H9 (cell line): ENCODE results near the gene SMG7. TPM values are rescaled to one million over a fixed set of nuclear protein-coding genes. Genes with fewer than 3 reads are reported as not detected.
"Not testable (repeated sequence)": the region's sequence is repeated elsewhere in the genome, so short reads cannot be mapped to it uniquely, and the experiment has no call there.

Source experiments
- DNase-seq: peaks from one replicate; pipeline ENCODE4 v3.0.0-alpha.2; 2017
- H2AFZ ChIP-seq: one replicate; pipeline ENCODE4 v1.6.1; 2013; ENCODE audit warnings: mild to moderate bottlenecking, low read length, control low read depth, moderate library complexity
- H2AK5ac ChIP-seq: 2 replicates; pipeline ENCODE4 v1.6.1; 2013; ENCODE audit warnings: low read length, control low read depth, mixed read lengths; ENCODE audit not compliant: insufficient read length
- H2BK120ac ChIP-seq: one replicate; pipeline ENCODE4 v1.6.1; 2013; ENCODE audit warnings: low read depth, mild to moderate bottlenecking, low read length, control low read depth, inconsistent platforms; ENCODE audit not compliant: poor library complexity, severe bottlenecking
- H2BK12ac ChIP-seq: 2 replicates; pipeline ENCODE4 v1.6.1; 2013; ENCODE audit warnings: low read length, control low read depth, mixed read lengths, low read depth; ENCODE audit not compliant: insufficient read length
- H2BK15ac ChIP-seq: 2 replicates; pipeline ENCODE4 v1.6.1; 2013; ENCODE audit warnings: low read depth, low read length, control low read depth
- H2BK20ac ChIP-seq: one replicate; pipeline ENCODE4 v1.6.1; 2013; ENCODE audit warnings: low read depth, mild to moderate bottlenecking, low read length, control low read depth, inconsistent platforms; ENCODE audit not compliant: poor library complexity, severe bottlenecking
- H2BK5ac ChIP-seq: 2 replicates; pipeline ENCODE4 v1.6.1; 2013; ENCODE audit warnings: low read length, control low read depth, mixed read lengths; ENCODE audit not compliant: insufficient read length
- H3K14ac ChIP-seq: 2 replicates; pipeline ENCODE4 v1.6.1; 2013; ENCODE audit warnings: low read length, control low read depth; ENCODE audit not compliant: insufficient read depth
- H3K18ac ChIP-seq: 2 replicates; pipeline ENCODE4 v1.6.1; 2013; ENCODE audit warnings: low read depth, mild to moderate bottlenecking, mixed read lengths, low read length, control low read depth; ENCODE audit not compliant: insufficient read length
- H3K23ac ChIP-seq: 2 replicates; pipeline ENCODE4 v1.6.1; 2013; ENCODE audit warnings: low read length, control low read depth, mixed read lengths, low read depth; ENCODE audit not compliant: insufficient read length
- H3K23me2 ChIP-seq: 2 replicates; pipeline ENCODE4 v1.6.1; 2013; ENCODE audit warnings: low read depth, mild to moderate bottlenecking, mixed read lengths, low read length, control low read depth; ENCODE audit not compliant: insufficient read length, poor library complexity, severe bottlenecking
- H3K27ac ChIP-seq: 2 replicates; pipeline ENCODE4 v1.5.1; 2013; ENCODE audit warnings: low read length, control low read depth, mixed read lengths, low read depth; ENCODE audit not compliant: insufficient read length
- H3K27me3 ChIP-seq: 2 replicates; pipeline ENCODE4 v1.6.1; 2013; ENCODE audit warnings: low read length, control low read depth, inconsistent platforms; ENCODE audit not compliant: insufficient read depth
- H3K4ac ChIP-seq: 2 replicates; pipeline ENCODE4 v1.6.1; 2013; ENCODE audit warnings: low read depth, mild to moderate bottlenecking, control low read depth, inconsistent platforms, low read length, moderate library complexity
- H3K4me1 ChIP-seq: 2 replicates; pipeline ENCODE4 v1.6.1; 2013; ENCODE audit warnings: low read length, control low read depth, inconsistent platforms; ENCODE audit not compliant: insufficient read depth
- H3K4me2 ChIP-seq: 2 replicates; pipeline ENCODE4 v1.6.1; 2013; ENCODE audit warnings: low read length, control low read depth, mixed read lengths; ENCODE audit not compliant: insufficient read length, insufficient read depth
- H3K56ac ChIP-seq: 2 replicates; pipeline ENCODE4 v1.6.1; 2013; ENCODE audit warnings: low read depth, mild to moderate bottlenecking, mixed read lengths, low read length, control low read depth; ENCODE audit not compliant: insufficient read length
- H3K79me1 ChIP-seq: 2 replicates; pipeline ENCODE4 v1.6.1; 2013; ENCODE audit warnings: low read depth, mild to moderate bottlenecking, moderate library complexity, low read length, control low read depth, inconsistent platforms; ENCODE audit not compliant: insufficient read depth, poor library complexity, severe bottlenecking
- H3K79me2 ChIP-seq: 2 replicates; pipeline ENCODE4 v1.6.1; 2013; ENCODE audit warnings: low read length, control low read depth, inconsistent platforms; ENCODE audit not compliant: insufficient read depth
- H3K9ac ChIP-seq: 2 replicates; pipeline ENCODE4 v1.6.1; 2013; ENCODE audit warnings: low read length, control low read depth, mixed read lengths; ENCODE audit not compliant: insufficient read length; ENCODE audit errors: extremely low read depth
- H3K9me3 ChIP-seq: one replicate; pipeline ENCODE4 v1.6.1; 2013; ENCODE audit warnings: low read depth, low read length, inconsistent platforms; ENCODE audit not compliant: control insufficient read depth
- H3T11ph ChIP-seq: one replicate; pipeline ENCODE4 v1.6.1; 2013; ENCODE audit warnings: mild to moderate bottlenecking, low read length, control low read depth, inconsistent platforms
- H4K20me1 ChIP-seq: one replicate; pipeline ENCODE4 v1.6.1; 2013; ENCODE audit not compliant: control insufficient read depth, insufficient read length, insufficient read depth
- H4K5ac ChIP-seq: 2 replicates; pipeline ENCODE4 v1.6.1; 2013; ENCODE audit warnings: low read depth, mild to moderate bottlenecking, mixed read lengths, low read length, control low read depth; ENCODE audit not compliant: insufficient read length
- H4K8ac ChIP-seq: replicated peaks from 2 replicates; pipeline ENCODE4 v1.6.1; 2013; ENCODE audit warnings: low read length, control low read depth, mixed read lengths, low read depth; ENCODE audit not compliant: insufficient read length
- H4K91ac ChIP-seq: 2 replicates; pipeline ENCODE4 v1.6.1; 2013; ENCODE audit warnings: low read depth, mild to moderate bottlenecking, moderate library complexity, mixed read lengths, low read length, control low read depth; ENCODE audit not compliant: insufficient read length
- H3K27ac Mint-ChIP-seq, 3 experiments: 2 replicates in 2 of 3; 3 replicates in 1 of 3; pipeline ENCODE4 v1.8.0; 2020 to 2021; ENCODE audit warnings: mixed read lengths in 3 of 3, mild to moderate bottlenecking in 1 of 3, moderate library complexity in 1 of 3
- H3K27me3 Mint-ChIP-seq: 2 replicates; pipeline ENCODE4 v1.8.0; 2021; ENCODE audit warnings: low read depth, mild to moderate bottlenecking, moderate library complexity, mixed read lengths
- H3K36me3 Mint-ChIP-seq, 3 experiments: 2 replicates in 2 of 3; 3 replicates in 1 of 3; pipeline ENCODE4 v1.8.0; 2020 to 2021; ENCODE audit warnings: low read depth in 3 of 3, mixed read lengths in 3 of 3; ENCODE audit not compliant: insufficient read depth in 1 of 3
- H3K4me1 Mint-ChIP-seq, 2 experiments: 2 replicates each; pipeline ENCODE4 v1.8.0; 2020; ENCODE audit warnings: mixed read lengths in 2 of 2
- H3K4me3 Mint-ChIP-seq, 2 experiments: 2 replicates in 1 of 2; 3 replicates in 1 of 2; pipeline ENCODE4 v1.8.0; 2020 to 2021; ENCODE audit warnings: mild to moderate bottlenecking in 2 of 2, mixed read lengths in 2 of 2, moderate library complexity in 1 of 2
- H3K9me3 Mint-ChIP-seq, 2 experiments: 2 replicates in 1 of 2; 3 replicates in 1 of 2; pipeline ENCODE4 v1.8.0; 2020; ENCODE audit warnings: mild to moderate bottlenecking in 2 of 2, mixed read lengths in 2 of 2, moderate library complexity in 1 of 2
- CTCF ChIP-seq: fragments of 200-600 bp; sonication (generic); conservative IDR thresholded peaks from 3 replicates; pipeline ENCODE4 v1.8.0; 2021; ENCODE audit warnings: antibody characterized with exemption, mild to moderate bottlenecking
- WGBS: extraction: QIAGEN DNeasy Blood & Tissue Kit; methylation state at CpG from one replicate; pipeline ENCODE4 v1.1.7; 2013; ENCODE audit warnings: missing lambda C conversion rate, low lambda C conversion rate, mixed read lengths; ENCODE audit not compliant: insufficient read length; ENCODE audit errors: extremely low coverage; 5-methylcytosine and 5-hydroxymethylcytosine counted together
- total RNA-seq: library from RNA; stranded (reverse); gene quantifications from 2 replicates; pipeline ENCODE4 v1.2.1, GENCODE V29; 2021

Gene SMG7
- total RNA-seq, 1 experiment from 2014 or later = 77.0 TPM

DNA sequence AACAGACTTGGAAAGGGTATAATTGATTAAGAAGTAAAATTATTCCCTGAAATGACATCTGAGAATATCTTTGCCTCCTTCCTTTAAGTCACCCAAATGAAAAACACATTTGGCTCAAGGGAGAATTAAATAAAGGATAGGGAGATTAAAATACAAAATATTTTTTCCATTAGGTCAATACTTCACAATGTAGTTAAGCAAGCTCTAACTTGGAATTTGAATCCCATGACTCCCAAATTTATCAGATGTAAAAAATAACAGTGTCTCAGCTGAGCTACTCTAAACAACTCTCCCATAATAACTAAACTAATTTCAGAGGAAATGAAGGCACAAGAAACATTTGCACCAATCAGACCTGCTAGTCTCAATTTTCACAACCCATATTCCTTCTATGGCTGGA is 47.6 kb upstream of the SMG7 start:
- H3K4ac ChIP-seq = no peak overlapping the region
- H2BK20ac ChIP-seq = no peak overlapping the region
- no peaks in the 10 kb centered on the region for H3K79me1 ChIP-seq
- no peaks in the 10 kb centered on the region for H4K20me1 ChIP-seq
- Mint-ChIP-seq H3K27ac (no peak overlapping the region), H3K9me3 (peaks cover 17 to 20% of the 10 kb centered on the region in 2 experiments), H3K4me1 (peaks cover 2 to 3% of the 10 kb centered on the region in 2 experiments), H3K36me3 (peaks cover 2 to 31% (median 6%) of the 10 kb centered on the region in 3 experiments; a peak in 6 of 7 replicates), H3K4me3 (no peak overlapping the region), H3K27me3 (peaks cover 2% of the 10 kb centered on the region)
- no peak overlapping the region for H3K27ac ChIP-seq
- no peak overlapping the region for H3K23ac ChIP-seq
- no peaks in the 10 kb centered on the region for H3K79me2 ChIP-seq
- H3K56ac ChIP-seq = no peak overlapping the region
- H2BK120ac ChIP-seq = no peak overlapping the region
- H4K8ac ChIP-seq = no peak overlapping the region
- no peak overlapping the region for H2BK15ac ChIP-seq
- no peak overlapping the region for H2AK5ac ChIP-seq
- H3K4me1 ChIP-seq = no peaks in the 10 kb centered on the region
- H2BK12ac ChIP-seq = no peak overlapping the region
- no peak overlapping the region for H2BK5ac ChIP-seq
- H3K23me2 ChIP-seq = no peaks in the 10 kb centered on the region
- no peak for DNase-seq
- peaks cover 8% of the 10 kb centered on the region for H3K9me3 ChIP-seq
- H3K9ac ChIP-seq = no peak overlapping the region
- H3K14ac ChIP-seq = no peak overlapping the region
- no peak overlapping the region for H3K4me2 ChIP-seq
- no peak for TF ChIP-seq CTCF
- H3K27me3 ChIP-seq = no peaks in the 10 kb centered on the region
- H3T11ph ChIP-seq = no peak overlapping the region
- H4K91ac ChIP-seq = no peak overlapping the region
- no peak overlapping the region for H4K5ac ChIP-seq
- no peak overlapping the region for H3K18ac ChIP-seq
- no peak overlapping the region for H2AFZ ChIP-seq

GRCh38 chr1:183427591-183427990 is 44.7 kb upstream of the SMG7 start:
- not testable (repeated sequence) for H3K4me3 Mint-ChIP-seq

More at GRCh38 chr1:183427591-183427990, 44.7 kb upstream of the SMG7 start:
- H2AFZ ChIP-seq, H3K23me2 ChIP-seq, H4K5ac ChIP-seq, H2BK120ac ChIP-seq, H4K8ac ChIP-seq, H3T11ph ChIP-seq, H2AK5ac ChIP-seq, H3K27me3 ChIP-seq, H3K27ac Mint-ChIP-seq, H2BK15ac ChIP-seq, H3K56ac ChIP-seq, H3K14ac ChIP-seq, DNase-seq, H3K79me2 ChIP-seq, H3K4me2 ChIP-seq, H4K20me1 ChIP-seq, H3K4ac ChIP-seq, H3K27me3 Mint-ChIP-seq, H3K9ac ChIP-seq, H3K79me1 ChIP-seq, H3K18ac ChIP-seq, H3K23ac ChIP-seq, H3K4me1 ChIP-seq, H2BK20ac ChIP-seq, H4K91ac ChIP-seq, H2BK5ac ChIP-seq, H2BK12ac ChIP-seq, H3K27ac ChIP-seq, H3K9me3 ChIP-seq: not testable (repeated sequence)
- Mint-ChIP-seq H3K9me3 (peaks cover 19 to 27% of the 10 kb centered on the region in 2 experiments), H3K4me1 (peaks cover 4 to 10% of the 10 kb centered on the region in 2 experiments), H3K36me3 (peaks cover 2 to 33% (median 6%) of the 10 kb centered on the region in 3 experiments; a peak in 6 of 7 replicates)
- WGBS = no CpG with 5 or more reads among the region's 3 CpGs
